HG03025 (cell line): Measurements from ENCODE around the gene RMC1.
"Not testable (repeated sequence)": the region's sequence is repeated elsewhere in the genome, so short reads cannot be mapped to it uniquely, and the experiment has no call there.

Experiments
- ATAC-seq: cut with Tn5 transposase; IDR thresholded peaks from one replicate; pipeline ENCODE4 v1.9.1; 2021; ENCODE audit warnings: mild to moderate bottlenecking, moderate library complexity; ENCODE audit not compliant: unreplicated experiment, low FRiP score

Gene RMC1

GRCh38 chr18:23551978-23552377 lies 48.7 kb downstream of the RMC1 start:
- ATAC-seq = no peak

- ATAC-seq = no peak
These were observed 49.2 kb downstream of the RMC1 start for GRCh38 chr18:23552505-23552904.

- ATAC-seq = no peak
These were observed 50.6 kb downstream of the RMC1 start for GRCh38 chr18:23553887-23554286.

- ATAC-seq = no peak
These were observed 53.0 kb downstream of the RMC1 start for GRCh38 chr18:23556145-23556780.

- ATAC-seq = not testable (repeated sequence)
These were observed 54.2 kb downstream of the RMC1 start for GRCh38 chr18:23557511-23557910.

GRCh38 chr18:23560186-23560585 lies 56.9 kb downstream of the RMC1 start:
- ATAC-seq = no peak

- ATAC-seq = no peak
These were observed 60.2 kb downstream of the RMC1 start for GRCh38 chr18:23563377-23564043.

- ATAC-seq = no peak
These were observed 62.7 kb downstream of the RMC1 start for GRCh38 chr18:23565916-23566547.

GRCh38 chr18:23567671-23568070 lies 64.4 kb downstream of the RMC1 start:
- ATAC-seq = no peak

- no peak for ATAC-seq
These were observed 65.2 kb downstream of the RMC1 start for GRCh38 chr18:23568281-23569138.

GRCh38 chr18:23569299-23570063 lies 66.2 kb downstream of the RMC1 start:
- ATAC-seq = no peak

- no peak for ATAC-seq
These were observed 67.7 kb downstream of the RMC1 start for GRCh38 chr18:23570912-23571504.

- no peak for ATAC-seq
These were observed 68.7 kb downstream of the RMC1 start for GRCh38 chr18:23572012-23572411.

GRCh38 chr18:23572570-23572969 lies 69.3 kb downstream of the RMC1 start:
- no peak for ATAC-seq

GRCh38 chr18:23573020-23573419 lies 69.7 kb downstream of the RMC1 start:
- no peak for ATAC-seq

- no peak for ATAC-seq
These were observed 70.5 kb downstream of the RMC1 start for GRCh38 chr18:23573626-23574431.

- ATAC-seq = no peak
These were observed 71.4 kb downstream of the RMC1 start for GRCh38 chr18:23574611-23575308.

GRCh38 chr18:23575309-23575651 lies 72.0 kb downstream of the RMC1 start:
- no peak for ATAC-seq

- ATAC-seq = not testable (repeated sequence)
These were observed 74.2 kb downstream of the RMC1 start for GRCh38 chr18:23577521-23577920.
